ENCODE measurements around the gene SGMS1. TPM values are rescaled to one million over a fixed set of nuclear protein-coding genes. Genes with fewer than 3 reads are reported as not detected.
"Not testable (repeated sequence)": the region's sequence is repeated elsewhere in the genome, so short reads cannot be mapped to it uniquely, and the experiment has no call there.

Gene SGMS1
- 55.2 and 82.1 TPM in 2 replicates for total RNA-seq
- polyA plus RNA-seq, result 22.9 and 39.9 TPM in 2 replicates
- 19.7 and 31.1 TPM in 2 replicates for polyA plus RNA-seq (2012)
- 12.2 and 41.5 TPM in 2 replicates for polyA minus RNA-seq (ENCODE audit: low replicate concordance)

GRCh38 chr10:50623663-50624412 lies at the start of gene SGMS1:
TSS of gene SGMS1 (minus strand) at chr10:50623956. CDS start at chr10:50344114, 279,842 bp downstream.
- Histone ChIP-seq H3K27me3 (ENCODE audit: control insufficient read depth, insufficient read depth, low read length) (no peaks in the 10 kb centered on the region), H3K4me3 (replicated peaks in 1 of 4; ENCODE audit: control extremely low read depth in 1 of 4, insufficient read depth in 1 of 4, low read depth in 3 of 4, low read length in 4 of 4) (peak within 1 kb of the TSS; percentile 73 to 89 (median 82)), H3K27ac (ENCODE audit: insufficient read depth, low read length) (peak within 1 kb of the TSS; percentile 90), H3K9me3 (ENCODE audit: control insufficient read depth, insufficient read depth, low read depth, low read length) (no peaks in the 10 kb centered on the region), H3K9ac (ENCODE audit: insufficient read depth, low read length) (peak within 1 kb of the TSS; percentile 88), H3K4me1 (ENCODE audit: control insufficient read depth, extremely low read depth, insufficient read depth, low read length) (peaks cover 2% of the 10 kb centered on the region), H3K36me3 (ENCODE audit: control insufficient read depth, insufficient read depth, low read length) (no peaks in the 10 kb centered on the region), H3K4me2 (ENCODE audit: extremely low read depth, insufficient read depth, low read length) (peak within 1 kb of the TSS; percentile 96), H2AFZ (ENCODE audit: low read length) (peak within 1 kb of the TSS; percentile 83), H3K79me2 (ENCODE audit: control insufficient read depth, insufficient read depth, low read length) (peaks cover 5% of the 10 kb centered on the region), H4K20me1 (ENCODE audit: control insufficient read depth, extremely low read depth, insufficient read depth, low read length) (no peaks in the 10 kb centered on the region)
- no peak for TF ChIP-seq EZH2 (IDR thresholded peaks at IDR 0.05; ENCODE audit: low read length, missing control alignments)
- no peak for TF ChIP-seq CTCF (conservative IDR thresholded peaks at IDR 0.05 in 1 of 2, IDR thresholded peaks at IDR 0.05 in 1 of 2; ENCODE audit: low read depth in 1 of 2, low read length in 2 of 2)
- DNase-seq (ENCODE audit: low read depth in 2 of 2), result peak; percentile 83 to 88

DNA sequence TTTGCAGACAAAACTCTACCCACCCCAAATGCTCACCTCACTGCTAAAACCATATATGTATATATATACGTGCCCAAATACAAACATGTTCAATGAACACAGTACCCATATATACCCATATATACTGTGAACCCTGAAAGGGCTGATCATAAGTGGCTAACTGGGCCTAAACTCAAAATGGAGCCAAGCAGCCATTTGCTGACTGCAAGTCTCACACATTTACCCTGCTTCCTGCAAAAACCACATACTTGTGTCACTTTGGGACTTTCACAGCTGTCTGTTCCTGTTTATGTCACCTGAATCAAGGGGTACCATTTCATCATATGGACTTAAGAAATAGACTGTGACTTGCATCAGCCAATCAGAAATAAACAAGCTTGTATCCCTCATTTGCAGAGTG lies 48.4 kb upstream of the SGMS1 start:
- H4K20me1 ChIP-seq (ENCODE audit: control insufficient read depth, extremely low read depth, insufficient read depth, low read length); H3K4me3 ChIP-seq (replicated peaks in 1 of 4; ENCODE audit: control extremely low read depth in 1 of 4, insufficient read depth in 1 of 4, low read depth in 3 of 4, low read length in 4 of 4); DNase-seq (ENCODE audit: low read depth in 2 of 2); H2AFZ ChIP-seq (ENCODE audit: low read length); H3K9me3 ChIP-seq (ENCODE audit: control insufficient read depth, insufficient read depth, low read depth, low read length); H3K4me2 ChIP-seq (ENCODE audit: extremely low read depth, insufficient read depth, low read length); H3K4me1 ChIP-seq (ENCODE audit: control insufficient read depth, extremely low read depth, insufficient read depth, low read length); H3K27me3 ChIP-seq (ENCODE audit: control insufficient read depth, insufficient read depth, low read length); H3K79me2 ChIP-seq (ENCODE audit: control insufficient read depth, insufficient read depth, low read length); H3K9ac ChIP-seq (ENCODE audit: insufficient read depth, low read length); H3K27ac ChIP-seq (ENCODE audit: insufficient read depth, low read length); H3K36me3 ChIP-seq (ENCODE audit: control insufficient read depth, insufficient read depth, low read length): not testable (repeated sequence)

GRCh38 chr10:50671645-50672044 lies 47.9 kb upstream of the SGMS1 start:
- not testable (repeated sequence) for H3K9me3 ChIP-seq (ENCODE audit: control insufficient read depth, insufficient read depth, low read depth, low read length); H3K36me3 ChIP-seq (ENCODE audit: control insufficient read depth, insufficient read depth, low read length); H3K27ac ChIP-seq (ENCODE audit: insufficient read depth, low read length); H4K20me1 ChIP-seq (ENCODE audit: control insufficient read depth, extremely low read depth, insufficient read depth, low read length); H3K4me1 ChIP-seq (ENCODE audit: control insufficient read depth, extremely low read depth, insufficient read depth, low read length); H3K4me2 ChIP-seq (ENCODE audit: extremely low read depth, insufficient read depth, low read length); DNase-seq (ENCODE audit: low read depth in 2 of 2); H3K79me2 ChIP-seq (ENCODE audit: control insufficient read depth, insufficient read depth, low read length); H3K9ac ChIP-seq (ENCODE audit: insufficient read depth, low read length); H3K4me3 ChIP-seq (replicated peaks in 1 of 4; ENCODE audit: control extremely low read depth in 1 of 4, insufficient read depth in 1 of 4, low read depth in 3 of 4, low read length in 4 of 4); H3K27me3 ChIP-seq (ENCODE audit: control insufficient read depth, insufficient read depth, low read length); H2AFZ ChIP-seq (ENCODE audit: low read length)

GRCh38 chr10:50669957-50670356 lies 46.2 kb upstream of the SGMS1 start:
- H3K27ac ChIP-seq (ENCODE audit: insufficient read depth, low read length); H3K4me1 ChIP-seq (ENCODE audit: control insufficient read depth, extremely low read depth, insufficient read depth, low read length); H3K4me2 ChIP-seq (ENCODE audit: extremely low read depth, insufficient read depth, low read length); H3K27me3 ChIP-seq (ENCODE audit: control insufficient read depth, insufficient read depth, low read length); H4K20me1 ChIP-seq (ENCODE audit: control insufficient read depth, extremely low read depth, insufficient read depth, low read length); H2AFZ ChIP-seq (ENCODE audit: low read length); H3K79me2 ChIP-seq (ENCODE audit: control insufficient read depth, insufficient read depth, low read length); H3K4me3 ChIP-seq (replicated peaks in 1 of 4; ENCODE audit: control extremely low read depth in 1 of 4, insufficient read depth in 1 of 4, low read depth in 3 of 4, low read length in 4 of 4); H3K36me3 ChIP-seq (ENCODE audit: control insufficient read depth, insufficient read depth, low read length); DNase-seq (ENCODE audit: low read depth in 2 of 2); H3K9me3 ChIP-seq (ENCODE audit: control insufficient read depth, insufficient read depth, low read depth, low read length); H3K9ac ChIP-seq (ENCODE audit: insufficient read depth, low read length): not testable (repeated sequence)

DNA sequence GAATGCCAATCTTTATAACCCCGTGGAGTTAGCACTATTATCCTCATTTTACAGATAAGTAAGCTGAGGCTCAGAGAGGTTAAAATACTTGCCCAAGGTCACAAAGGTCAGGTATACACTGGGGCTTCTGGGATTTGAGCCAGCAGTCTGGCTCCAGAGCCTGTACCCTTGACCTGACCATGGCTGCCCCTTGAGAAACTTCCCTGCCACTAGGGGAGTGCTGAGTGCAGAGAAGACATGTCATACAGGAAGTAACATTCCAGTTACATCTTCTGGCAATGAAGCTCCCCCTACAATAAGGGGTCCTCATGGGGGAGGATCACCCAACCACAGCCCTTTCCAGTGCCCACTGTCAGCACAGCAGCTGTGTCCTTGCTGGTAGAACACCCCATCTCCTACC lies 43.6 kb upstream of the SGMS1 start:
- not testable (repeated sequence) for H3K9me3 ChIP-seq (ENCODE audit: control insufficient read depth, insufficient read depth, low read depth, low read length); H3K79me2 ChIP-seq (ENCODE audit: control insufficient read depth, insufficient read depth, low read length); H3K9ac ChIP-seq (ENCODE audit: insufficient read depth, low read length); H3K4me1 ChIP-seq (ENCODE audit: control insufficient read depth, extremely low read depth, insufficient read depth, low read length); H3K36me3 ChIP-seq (ENCODE audit: control insufficient read depth, insufficient read depth, low read length); H3K4me3 ChIP-seq (replicated peaks in 1 of 4; ENCODE audit: control extremely low read depth in 1 of 4, insufficient read depth in 1 of 4, low read depth in 3 of 4, low read length in 4 of 4); H3K4me2 ChIP-seq (ENCODE audit: extremely low read depth, insufficient read depth, low read length); H3K27ac ChIP-seq (ENCODE audit: insufficient read depth, low read length); H2AFZ ChIP-seq (ENCODE audit: low read length); H4K20me1 ChIP-seq (ENCODE audit: control insufficient read depth, extremely low read depth, insufficient read depth, low read length); H3K27me3 ChIP-seq (ENCODE audit: control insufficient read depth, insufficient read depth, low read length); DNase-seq (ENCODE audit: low read depth in 2 of 2)

- H3K4me2 ChIP-seq (ENCODE audit: extremely low read depth, insufficient read depth, low read length); H3K4me1 ChIP-seq (ENCODE audit: control insufficient read depth, extremely low read depth, insufficient read depth, low read length); H2AFZ ChIP-seq (ENCODE audit: low read length): not testable (repeated sequence)
Observed at GRCh38 chr10:50662420-50662819, 38.7 kb upstream of the SGMS1 start.

More at GRCh38 chr10:50662420-50662819, 38.7 kb upstream of the SGMS1 start:
- not testable (repeated sequence) for H3K4me3 ChIP-seq (replicated peaks in 1 of 4; ENCODE audit: control extremely low read depth in 1 of 4, insufficient read depth in 1 of 4, low read depth in 3 of 4, low read length in 4 of 4); H3K36me3 ChIP-seq (ENCODE audit: control insufficient read depth, insufficient read depth, low read length); H3K9me3 ChIP-seq (ENCODE audit: control insufficient read depth, insufficient read depth, low read depth, low read length); H4K20me1 ChIP-seq (ENCODE audit: control insufficient read depth, extremely low read depth, insufficient read depth, low read length); DNase-seq (ENCODE audit: low read depth in 2 of 2); H3K79me2 ChIP-seq (ENCODE audit: control insufficient read depth, insufficient read depth, low read length); H3K27ac ChIP-seq (ENCODE audit: insufficient read depth, low read length); H3K27me3 ChIP-seq (ENCODE audit: control insufficient read depth, insufficient read depth, low read length); H3K9ac ChIP-seq (ENCODE audit: insufficient read depth, low read length)
